HG03460 (cell line): ENCODE results near the gene LLPH.
"Not testable (repeated sequence)": the region's sequence is repeated elsewhere in the genome, so short reads cannot be mapped to it uniquely, and the experiment has no call there.

ENCODE experiments used
- ATAC-seq: cut with Tn5 transposase; IDR thresholded peaks from one replicate; pipeline ENCODE4 v1.9.1; 2021; ENCODE audit not compliant: unreplicated experiment

Gene LLPH

GRCh38 chr12:66130267-66131066, at the start of gene LLPH:
Gene LLPH (minus strand): TSS chr12:66130750. CDS start chr12:66129106, 1,644 bp downstream.
- peak; percentile 97 for ATAC-seq

- no peak for ATAC-seq
Measured at GRCh38 chr12:66176105-66176900, 45.8 kb upstream of the LLPH start.

- not testable (repeated sequence) for ATAC-seq
Measured at GRCh38 chr12:66174391-66175325, 44.1 kb upstream of the LLPH start.

GRCh38 chr12:66170606-66171005, 40.1 kb upstream of the LLPH start:
- no peak for ATAC-seq

GRCh38 chr12:66169221-66170170, 38.9 kb upstream of the LLPH start, which contains the start of gene TMBIM4:
Gene TMBIM4 (minus strand): TSS chr12:66169996. CDS start chr12:66169951, 45 bp downstream.
- peak; percentile 85 for ATAC-seq

GRCh38 chr12:66168410-66168809, 37.9 kb upstream of the LLPH start:
- no peak for ATAC-seq

GRCh38 chr12:66166561-66166960, 36.0 kb upstream of the LLPH start:
- ATAC-seq: no peak

- ATAC-seq: no peak
Measured at GRCh38 chr12:66165141-66165540, 34.6 kb upstream of the LLPH start.

- ATAC-seq: no peak
Measured at GRCh38 chr12:66164349-66164821, 33.8 kb upstream of the LLPH start.

GRCh38 chr12:66163289-66163688, 32.7 kb upstream of the LLPH start:
- no peak for ATAC-seq

- ATAC-seq: no peak
Measured at GRCh38 chr12:66162701-66163100, 32.2 kb upstream of the LLPH start.

- ATAC-seq: no peak
Measured at GRCh38 chr12:66160704-66161103, 30.2 kb upstream of the LLPH start.

GRCh38 chr12:66159123-66159522, 28.6 kb upstream of the LLPH start:
- ATAC-seq: no peak

- no peak for ATAC-seq
Measured at GRCh38 chr12:66156654-66157053, 26.1 kb upstream of the LLPH start.

- no peak for ATAC-seq
Measured at GRCh38 chr12:66154776-66155175, 24.2 kb upstream of the LLPH start.

- no peak for ATAC-seq
Measured at GRCh38 chr12:66152732-66153131, 22.2 kb upstream of the LLPH start.

GRCh38 chr12:66149702-66150398, 19.3 kb upstream of the LLPH start:
- ATAC-seq: no peak

GRCh38 chr12:66144791-66145754, 14.5 kb upstream of the LLPH start:
- peak; percentile 67 for ATAC-seq
